Activated CD4-positive, alpha-beta T cell treated with anti-CD3 and anti-CD28 coated beads, Interleukin-2, Interleukin-4, amounts not matched to agents 100 ng/mL and 50 ng/mL, durations not matched to agents 16 hours and 8 hours (primary cell): ENCODE measurements around the gene IL1RAPL1.

Source experiments
- DNase-seq: peaks from one replicate; pipeline ENCODE4 v3.0.0-alpha.2; 2020; ENCODE audit warnings: low spot score

IL1RAPL1 gene

GRCh38 chrX:29431895-29432294 lies 844.6 kb downstream of the IL1RAPL1 start:
- DNase-seq = no peak

- DNase-seq = no peak
Measured at GRCh38 chrX:29432534-29432933, 845.3 kb downstream of the IL1RAPL1 start.

- DNase-seq = no peak
Measured at GRCh38 chrX:29434939-29435338, 847.7 kb downstream of the IL1RAPL1 start.

- DNase-seq = no peak
Measured at GRCh38 chrX:29435396-29435795, 848.1 kb downstream of the IL1RAPL1 start.

- DNase-seq = no peak
Measured at GRCh38 chrX:29447867-29448266, 860.6 kb downstream of the IL1RAPL1 start.

GRCh38 chrX:29453333-29453732 lies 866.1 kb downstream of the IL1RAPL1 start:
- DNase-seq = no peak

- no peak for DNase-seq
Measured at GRCh38 chrX:29455702-29456101, 868.5 kb downstream of the IL1RAPL1 start.

GRCh38 chrX:29461039-29461438 lies 873.8 kb downstream of the IL1RAPL1 start:
- no peak for DNase-seq

- no peak for DNase-seq
Measured at GRCh38 chrX:29466456-29466855, 879.2 kb downstream of the IL1RAPL1 start.

GRCh38 chrX:29468911-29469494 lies 881.8 kb downstream of the IL1RAPL1 start:
- no peak for DNase-seq

GRCh38 chrX:29470030-29470429 lies 882.8 kb downstream of the IL1RAPL1 start:
- no peak for DNase-seq

- DNase-seq = no peak
Measured at GRCh38 chrX:29471829-29472228, 884.6 kb downstream of the IL1RAPL1 start.

- no peak for DNase-seq
Measured at GRCh38 chrX:29477878-29478277, 890.6 kb downstream of the IL1RAPL1 start.

- peak; percentile 39 for DNase-seq
Measured at GRCh38 chrX:29478336-29479069, 891.3 kb downstream of the IL1RAPL1 start.

- no peak for DNase-seq
Measured at GRCh38 chrX:29487214-29487613, 900.0 kb downstream of the IL1RAPL1 start.

GRCh38 chrX:29487714-29488113 lies 900.5 kb downstream of the IL1RAPL1 start:
- no peak for DNase-seq

- no peak for DNase-seq
Measured at GRCh38 chrX:29488919-29489318, 901.7 kb downstream of the IL1RAPL1 start.

- no peak for DNase-seq
Measured at GRCh38 chrX:29490606-29491005, 903.4 kb downstream of the IL1RAPL1 start.

GRCh38 chrX:29491659-29492058 lies 904.4 kb downstream of the IL1RAPL1 start:
- no peak for DNase-seq

GRCh38 chrX:29496636-29497180 lies 909.5 kb downstream of the IL1RAPL1 start:
- no peak for DNase-seq

- DNase-seq = no peak
Measured at GRCh38 chrX:29506729-29507128, 919.5 kb downstream of the IL1RAPL1 start.

GRCh38 chrX:29518100-29518499 lies 930.9 kb downstream of the IL1RAPL1 start:
- DNase-seq = no peak

- DNase-seq = no peak
Measured at GRCh38 chrX:29528281-29528680, 941.0 kb downstream of the IL1RAPL1 start.

GRCh38 chrX:29530501-29530900 lies 943.3 kb downstream of the IL1RAPL1 start:
- DNase-seq = no peak
